NCI-H187 treated with DMSO at 0.1 percent for 48 hours (cell line): ENCODE data around the gene UGT1A5.
"Not testable (repeated sequence)": the region's sequence is repeated elsewhere in the genome, so short reads cannot be mapped to it uniquely, and the experiment has no call there.

Source experiments
- DNase-seq: peaks from one replicate; lab custom pipeline; 2025; lab: John Stamatoyannopoulos, UW

The UGT1A5 gene

GRCh38 chr2:233693963-233694362 is 18.7 kb upstream of the UGT1A5 start:
- no peak for DNase-seq

- no peak for DNase-seq
Measured at GRCh38 chr2:233698740-233699139, 14.0 kb upstream of the UGT1A5 start.

DNA sequence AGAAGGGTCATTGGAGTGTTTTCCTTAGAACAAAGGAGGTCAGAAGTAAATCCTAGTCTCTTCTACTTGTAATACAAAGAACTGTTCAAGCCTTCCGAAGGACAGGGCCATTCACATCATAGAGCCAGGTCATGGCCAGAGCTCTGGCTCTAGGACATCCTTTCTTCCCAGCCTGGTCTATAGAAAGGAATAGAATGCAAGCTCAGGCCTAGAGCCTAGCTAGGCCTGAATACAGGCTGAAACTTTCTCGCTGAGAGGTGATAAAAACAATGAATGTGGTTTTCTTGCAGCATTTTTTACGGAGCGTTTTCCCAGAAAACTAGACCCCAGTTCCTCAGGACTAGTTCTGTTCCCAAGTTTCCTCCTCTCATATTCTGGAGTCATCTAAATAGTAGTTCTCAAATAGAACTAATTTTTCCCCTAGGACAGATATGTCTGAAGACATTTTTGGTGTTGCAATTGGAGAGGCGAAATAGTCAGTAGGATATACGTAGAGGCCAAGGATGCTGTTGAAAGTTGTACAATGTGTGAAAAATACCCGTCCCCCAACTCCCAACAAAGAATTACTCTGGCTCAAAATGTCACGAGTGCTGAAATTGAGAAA is 13.2 kb upstream of the UGT1A5 start:
- no peak for DNase-seq

GRCh38 chr2:233700028-233700635 is 12.6 kb upstream of the UGT1A5 start:
- DNase-seq = no peak

GRCh38 chr2:233700842-233701241 is 11.9 kb upstream of the UGT1A5 start:
- DNase-seq = not testable (repeated sequence)

DNA sequence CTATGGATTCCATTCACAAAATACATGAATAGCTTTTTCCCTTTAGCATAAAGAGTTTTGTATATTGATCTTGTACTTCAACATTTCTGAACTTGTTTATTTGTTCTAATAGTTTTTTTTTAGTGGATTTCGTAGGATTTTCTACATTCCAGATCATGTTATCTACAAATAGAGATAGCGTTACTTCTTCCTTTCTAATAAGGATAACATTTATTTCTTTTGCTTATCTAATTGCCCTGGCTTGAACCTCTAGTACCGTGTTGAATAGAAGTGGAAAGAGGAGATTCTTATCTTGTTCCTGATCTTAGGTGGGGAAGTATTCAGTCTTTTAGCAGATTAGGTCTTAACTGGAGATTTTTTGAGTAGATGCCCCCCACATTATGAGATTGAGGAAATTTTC is 10.5 kb upstream of the UGT1A5 start:
- DNase-seq = no peak

DNA sequence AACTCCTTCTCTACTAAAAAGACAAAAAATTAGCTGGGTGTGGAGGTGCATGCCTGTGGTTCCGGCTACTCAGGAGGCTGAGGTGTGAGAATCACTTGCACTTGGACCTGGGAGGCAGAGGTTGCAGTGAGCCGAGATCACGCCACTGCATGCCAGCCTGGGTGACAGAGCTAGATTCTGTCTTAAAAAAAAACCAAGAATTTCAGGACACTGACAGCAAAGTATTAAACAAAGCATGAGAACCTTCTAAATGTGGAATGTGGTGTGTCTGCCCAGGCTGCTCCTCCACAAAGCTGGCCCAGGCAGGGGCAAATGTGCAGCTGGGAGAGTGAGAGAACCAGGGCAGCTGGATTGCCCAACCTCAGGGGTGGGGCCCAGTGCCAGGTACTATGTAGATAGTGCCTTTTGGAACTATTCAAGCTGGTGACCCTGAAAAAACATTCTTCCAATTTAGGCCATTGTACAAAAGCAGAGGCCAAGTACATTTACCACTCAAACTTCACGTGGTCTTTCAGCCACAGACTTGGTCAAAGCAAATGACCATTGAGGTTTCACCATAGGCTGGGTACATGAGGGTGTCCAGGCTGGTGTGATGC is 6.7 kb upstream of the UGT1A5 start:
- no peak for DNase-seq

DNA sequence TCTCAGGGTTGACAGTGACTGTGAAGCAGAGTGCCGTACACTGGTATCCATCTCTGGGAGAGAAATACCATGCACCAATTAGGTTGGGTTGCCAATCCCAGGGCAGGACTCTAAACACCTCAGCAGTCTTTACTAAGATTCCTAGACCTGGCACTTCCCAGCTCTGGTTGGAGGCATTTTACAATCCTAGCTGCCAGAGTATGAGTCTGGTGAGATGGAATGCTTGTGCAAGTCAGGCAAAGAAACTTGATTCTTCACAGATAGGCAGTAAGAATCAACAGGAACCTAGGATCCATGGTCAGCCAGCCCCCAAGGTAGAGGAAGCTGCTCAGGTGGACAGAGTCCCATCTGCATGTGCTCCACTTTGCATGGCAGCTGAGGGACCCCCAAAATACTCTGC is 6.0 kb upstream of the UGT1A5 start:
- no peak for DNase-seq

DNA sequence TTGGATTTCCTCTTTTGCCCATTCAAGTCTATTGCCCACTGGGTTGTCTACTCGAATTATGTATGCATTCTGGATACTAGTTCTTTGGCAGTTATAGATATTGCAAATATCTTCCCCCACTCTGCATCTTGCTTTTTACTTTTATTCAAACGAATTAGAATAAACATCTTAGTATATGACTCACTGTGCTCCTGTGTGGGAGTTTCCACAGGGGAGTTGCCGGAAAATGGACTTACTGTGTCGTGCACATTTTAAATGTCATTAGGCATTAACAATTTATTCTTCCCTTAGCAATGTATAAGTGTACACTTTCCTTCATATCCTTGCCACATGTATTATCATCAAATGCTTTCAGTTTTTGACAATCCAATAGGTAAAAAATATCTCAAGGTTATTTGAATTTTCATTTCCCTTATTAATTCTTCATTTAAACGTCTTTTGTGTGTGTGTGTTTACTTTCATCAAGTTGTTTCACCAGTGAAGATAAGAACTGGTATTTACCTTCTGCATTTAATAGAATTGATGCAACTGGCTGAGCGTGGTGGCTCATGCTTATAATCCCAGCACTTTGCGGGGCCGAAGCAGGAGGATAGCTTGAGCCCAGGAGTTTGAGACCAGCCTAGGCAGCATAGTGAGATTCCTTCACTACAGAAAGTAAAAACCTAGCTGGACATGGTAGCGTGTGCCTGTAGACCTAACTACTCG is 4.6 kb upstream of the UGT1A5 start:
- DNase-seq = no peak

DNA sequence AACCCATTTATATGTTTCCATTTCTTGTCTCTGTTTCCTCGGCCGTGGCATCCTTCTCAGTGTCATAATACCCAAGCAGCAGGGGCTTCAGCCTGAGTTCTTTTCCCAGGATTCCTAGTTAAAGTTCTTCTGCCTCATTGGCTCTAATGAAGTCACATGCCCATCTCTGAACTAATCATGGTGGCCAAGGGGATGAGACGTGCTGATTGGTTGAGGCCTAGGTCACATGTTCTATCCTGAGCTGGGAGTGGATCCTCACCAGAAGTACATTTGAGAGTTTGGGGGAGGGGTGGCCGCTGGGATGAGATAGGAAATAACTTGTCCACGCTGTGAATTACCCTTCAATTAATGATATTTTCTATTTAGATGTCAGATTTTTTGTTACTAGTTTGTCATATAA is 3.8 kb upstream of the UGT1A5 start:
- DNase-seq = no peak

GRCh38 chr2:233711312-233712008 is 1.2 kb upstream of the UGT1A5 start:
- peak; percentile 10 for DNase-seq

DNA sequence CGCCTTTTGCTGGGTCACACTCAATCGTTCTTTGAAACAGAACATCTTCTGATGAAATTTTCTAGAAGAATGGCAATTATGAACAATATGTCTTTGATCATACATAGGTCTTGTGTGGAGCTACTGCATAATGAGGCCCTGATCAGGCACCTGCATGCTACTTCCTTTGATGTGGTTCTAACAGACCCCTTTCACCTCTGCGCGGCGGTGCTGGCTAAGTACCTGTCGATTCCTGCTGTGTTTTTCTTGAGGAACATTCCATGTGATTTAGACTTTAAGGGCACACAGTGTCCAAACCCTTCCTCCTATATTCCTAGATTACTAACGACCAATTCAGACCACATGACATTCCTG is 532 bp downstream of the UGT1A5 start:
- DNase-seq = no peak

DNA sequence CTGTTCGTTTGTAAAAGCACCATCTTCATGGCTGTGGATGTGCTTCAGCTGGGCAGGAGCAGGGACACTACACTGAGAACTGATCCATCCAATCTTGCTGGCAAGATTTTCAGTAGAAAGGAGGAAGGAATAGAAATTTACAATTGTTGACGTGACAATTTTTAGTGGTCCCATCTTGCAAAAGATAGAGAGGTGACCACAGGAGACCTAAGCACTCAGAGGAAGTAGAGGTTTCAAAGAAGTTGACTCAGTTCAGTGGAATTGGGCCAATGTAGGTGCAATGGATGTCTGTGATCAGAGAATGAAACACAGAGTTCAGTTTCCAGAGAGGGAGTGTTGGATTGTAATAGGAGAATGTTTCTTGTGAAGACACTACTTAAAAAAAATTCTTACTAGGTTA is 1.4 kb downstream of the UGT1A5 start:
- no peak for DNase-seq

GRCh38 chr2:233718552-233718951 is 5.8 kb downstream of the UGT1A5 start, which contains the start of gene UGT1A4:
TSS of gene UGT1A4 (plus strand) at chr2:233718736. CDS start at chr2:233718821, 85 bp downstream.
- no peak for DNase-seq

- no peak for DNase-seq
Measured at GRCh38 chr2:233728723-233729301, 16.1 kb downstream of the UGT1A5 start, which contains the start of gene UGT1A3. TSS of gene UGT1A3 (plus strand) at chr2:233729042. CDS start at chr2:233729127, 85 bp downstream.

DNA sequence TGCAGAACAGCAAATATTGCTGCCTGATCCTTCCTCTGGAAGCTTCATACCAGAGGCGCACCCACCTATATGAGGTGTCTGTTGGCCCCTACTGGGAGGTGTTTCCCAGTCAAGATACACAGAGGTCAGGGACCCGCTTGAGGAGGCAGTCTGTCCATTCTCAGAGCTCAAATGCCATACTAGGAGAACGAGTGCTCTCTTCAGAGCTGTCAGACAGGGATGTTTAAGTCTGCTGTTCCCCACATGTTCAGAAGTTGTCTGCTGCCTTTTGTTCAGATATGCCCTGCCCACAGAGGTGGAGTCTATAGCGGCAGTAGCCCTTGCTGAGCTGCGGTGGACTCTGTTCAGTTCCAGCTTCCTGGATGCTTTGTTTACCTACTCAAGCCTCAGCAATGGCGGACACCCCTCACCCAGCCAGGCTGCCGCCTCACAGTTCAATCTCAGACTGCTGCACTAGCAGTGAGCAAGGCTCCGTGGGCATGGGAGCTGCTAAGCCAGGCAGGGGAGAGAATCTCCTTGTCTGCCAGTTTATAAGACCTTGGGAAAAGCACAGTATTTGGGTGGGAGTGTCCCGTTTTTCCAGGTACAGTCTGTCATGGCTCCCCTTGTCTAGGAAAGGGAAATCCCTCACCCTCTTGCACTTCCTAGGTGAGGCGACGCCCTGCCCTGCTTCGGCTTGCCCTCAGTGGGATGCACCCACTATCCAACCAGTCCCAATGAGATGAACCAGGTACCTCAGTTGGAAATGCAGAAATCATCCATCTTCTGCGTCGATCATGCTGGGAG is 24.4 kb downstream of the UGT1A5 start:
- not testable (repeated sequence) for DNase-seq

DNA sequence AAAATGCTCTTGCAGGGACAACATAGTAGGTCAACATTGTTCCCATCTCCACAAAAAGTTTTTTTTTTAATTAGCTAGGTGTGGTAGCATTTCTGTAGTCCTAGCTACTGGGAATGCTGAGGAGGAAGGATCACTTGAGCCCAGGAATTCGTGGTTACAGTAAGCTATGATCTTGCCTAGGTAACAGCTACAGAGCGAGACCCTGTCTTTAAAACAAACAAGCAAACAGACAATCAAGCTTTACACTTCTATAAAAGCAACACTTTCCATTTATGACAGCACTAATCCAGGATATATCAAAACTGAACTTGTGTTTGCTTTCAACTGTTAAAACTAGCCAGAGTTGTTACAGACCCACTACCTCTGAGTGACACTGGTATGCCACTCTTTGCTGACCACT is 28.2 kb downstream of the UGT1A5 start:
- no peak for DNase-seq

DNA sequence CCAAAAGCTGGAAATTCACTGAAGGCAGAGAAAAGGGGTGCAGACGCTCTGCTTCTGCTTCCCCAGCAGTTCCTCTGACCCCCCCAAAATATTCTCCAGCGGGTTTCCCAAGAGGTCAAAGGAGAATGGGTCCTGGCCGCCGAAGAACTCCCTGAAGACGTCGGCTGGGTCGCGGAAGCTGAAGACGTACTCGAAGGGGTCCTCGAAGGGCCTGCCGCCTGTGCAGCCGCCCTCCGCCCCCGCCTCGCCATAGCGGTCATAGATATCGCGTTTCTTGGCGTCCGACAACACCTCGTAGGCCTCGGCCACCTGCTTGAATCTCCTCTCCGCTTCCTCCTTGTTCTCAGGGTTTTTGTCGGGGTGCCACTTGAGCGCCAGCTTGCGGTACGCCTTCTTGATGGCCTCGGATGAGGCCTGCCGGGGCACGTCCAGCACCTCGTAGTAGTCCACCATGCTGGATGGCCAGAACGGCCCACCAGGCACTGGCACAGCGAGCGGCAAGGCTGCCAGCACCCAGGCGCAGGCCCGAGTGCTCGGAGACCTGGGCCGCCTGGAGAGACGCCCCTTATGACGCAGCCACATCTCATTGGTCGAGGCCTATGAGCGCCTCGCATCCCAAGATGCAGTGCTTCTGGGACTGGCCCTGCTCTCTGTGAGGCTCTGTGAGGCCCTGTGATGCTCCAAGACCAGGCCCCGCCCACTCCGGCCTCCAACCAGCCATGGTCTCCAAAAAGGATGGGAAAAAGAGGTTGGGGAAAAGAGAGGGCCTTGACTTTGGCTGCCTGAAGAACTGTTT is 31.0 kb downstream of the UGT1A5 start:
- DNase-seq = no peak

GRCh38 chr2:233745073-233745755 is 32.5 kb downstream of the UGT1A5 start:
- no peak for DNase-seq

DNA sequence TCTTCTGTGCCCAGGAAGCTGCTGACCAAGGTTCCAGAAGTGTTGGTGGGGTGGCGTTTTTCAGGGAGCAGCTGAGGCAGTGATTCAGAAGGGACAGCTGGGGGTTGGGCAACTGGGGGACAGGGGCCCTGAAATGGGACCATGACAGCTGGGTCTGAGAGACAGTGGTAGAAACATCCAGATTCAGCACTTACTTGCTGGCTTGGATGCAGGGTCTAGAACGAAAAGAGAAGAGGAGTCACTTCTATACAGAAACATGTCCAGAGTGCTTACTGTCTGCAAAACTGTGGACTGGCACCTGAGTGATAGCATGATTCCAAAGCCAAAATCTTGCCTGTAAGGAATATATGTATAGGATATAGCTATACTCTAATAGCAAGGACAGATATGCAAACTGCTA is 33.1 kb downstream of the UGT1A5 start:
- DNase-seq = not testable (repeated sequence)
